SH-SY5Y (cell line): ENCODE results near the gene RNF103.

Source experiments
- GATA2 ChIP-seq: IDR thresholded peaks from 2 replicates; pipeline ENCODE4 v1.6.1; 2011; ENCODE audit warnings: mild to moderate bottlenecking, low read depth, low read length
- GATA3 ChIP-seq: IDR thresholded peaks from 2 replicates; pipeline ENCODE4 v1.6.1; 2011; ENCODE audit warnings: low read depth, mild to moderate bottlenecking, low read length, moderate library complexity

GRCh38 chr2:86616502-86616901, 7.2 kb downstream of the RNF103 start:
- no peak for TF ChIP-seq GATA3
- TF ChIP-seq GATA2, result no peak
